SK-N-SH treated with all-trans-retinoic acid at 6 μM for 48 hours (cell line): ENCODE results near the gene ZNF225.

Experiments used
- ATAC-seq: fragments of 200-7000 bp; cut with Tn5 transposase; 3 replicates; pipeline ENCODE4 v1.9.1; 2020; ENCODE audit warnings: mild to moderate bottlenecking, moderate library complexity
- ARNTL ChIP-seq: fragments of 450-650 bp; formaldehyde crosslinking; IDR thresholded peaks from 2 replicates; pipeline ENCODE4 v1.5.0; 2020; ENCODE audit warnings: low read depth, mild to moderate bottlenecking, moderate library complexity, borderline replicate concordance
- BACH2 ChIP-seq: fragments of 250-450 bp; sonication (Bioruptor Pico); IDR thresholded peaks from 2 replicates; pipeline ENCODE4 v1.9.0; 2021; ENCODE audit warnings: mild to moderate bottlenecking, borderline replicate concordance
- CREB5 ChIP-seq: fragments of 250-450 bp; sonication (Bioruptor Pico); IDR thresholded peaks from 2 replicates; pipeline ENCODE4 v1.5.1; 2020; ENCODE audit warnings: low read depth, mild to moderate bottlenecking, moderate library complexity
- CSDC2 ChIP-seq: fragments of 250-450 bp; sonication (Bioruptor Pico); IDR thresholded peaks from 2 replicates; pipeline ENCODE4 v1.5.0; 2020; ENCODE audit warnings: mild to moderate bottlenecking, moderate library complexity
- ESRRG ChIP-seq: fragments of 250-450 bp; sonication (Bioruptor Pico); IDR thresholded peaks from 2 replicates; pipeline ENCODE4 v1.6.1; 2021; ENCODE audit warnings: mild to moderate bottlenecking
- GLIS3 ChIP-seq: fragments of 250-450 bp; sonication (Bioruptor Pico); IDR thresholded peaks from 2 replicates; pipeline ENCODE4 v1.5.0; 2020; ENCODE audit warnings: mild to moderate bottlenecking, moderate library complexity
- ISL1 ChIP-seq: fragments of 250-450 bp; sonication (Bioruptor Pico); IDR thresholded peaks from 2 replicates; pipeline ENCODE4 v2.1.2; 2022; ENCODE audit warnings: mild to moderate bottlenecking, moderate library complexity
- OSR1 ChIP-seq: fragments of 250-450 bp; sonication (Bioruptor Pico); IDR thresholded peaks from 2 replicates; pipeline ENCODE4 v1.8.0; 2022; ENCODE audit warnings: moderate library complexity, mild to moderate bottlenecking, inconsistent platforms
- PATZ1 ChIP-seq: fragments of 250-450 bp; sonication (Bioruptor Pico); IDR thresholded peaks from 2 replicates; pipeline ENCODE4 v1.8.0; 2020; ENCODE audit warnings: mild to moderate bottlenecking, moderate library complexity, borderline replicate concordance
- POU6F1 ChIP-seq: fragments of 250-450 bp; sonication (Bioruptor Pico); IDR thresholded peaks from 2 replicates; pipeline ENCODE4 v1.8.0; 2021; ENCODE audit warnings: low read depth, mild to moderate bottlenecking, moderate library complexity, borderline replicate concordance
- PPARA ChIP-seq: fragments of 250-450 bp; sonication (Bioruptor Pico); IDR thresholded peaks from 2 replicates; pipeline ENCODE4 v1.5.0; 2020; ENCODE audit warnings: mild to moderate bottlenecking, borderline replicate concordance
- RARB ChIP-seq: fragments of 250-450 bp; sonication (Bioruptor Pico); IDR thresholded peaks from 2 replicates; pipeline ENCODE4 v1.8.0; 2021; ENCODE audit warnings: mild to moderate bottlenecking, moderate library complexity
- SNAI2 ChIP-seq: fragments of 250-450 bp; sonication (Bioruptor Pico); IDR thresholded peaks from 2 replicates; pipeline ENCODE4 v1.5.0; 2020; ENCODE audit warnings: mild to moderate bottlenecking, moderate library complexity
- TCF4 ChIP-seq: fragments of 250-450 bp; sonication (Bioruptor Pico); IDR thresholded peaks from 2 replicates; pipeline ENCODE4 v1.8.0; 2021; ENCODE audit warnings: mild to moderate bottlenecking, moderate library complexity, borderline replicate concordance
- TOX ChIP-seq: fragments of 250-450 bp; sonication (Bioruptor Pico); IDR thresholded peaks from 2 replicates; pipeline ENCODE4 v1.8.0; 2021; ENCODE audit warnings: mild to moderate bottlenecking, moderate library complexity, borderline replicate concordance
- TSHZ2 ChIP-seq: fragments of 250-450 bp; sonication (Bioruptor Pico); IDR thresholded peaks from 2 replicates; pipeline ENCODE4 v1.5.0; 2020; ENCODE audit warnings: mild to moderate bottlenecking, moderate library complexity
- ZC3H10 ChIP-seq: fragments of 250-450 bp; sonication (Bioruptor Pico); IDR thresholded peaks from 2 replicates; pipeline ENCODE4 v1.5.1; 2021; ENCODE audit warnings: mild to moderate bottlenecking, moderate library complexity
- ZFP3 ChIP-seq: fragments of 250-450 bp; sonication (Bioruptor Pico); IDR thresholded peaks from 2 replicates; pipeline ENCODE4 v1.5.0; 2020; ENCODE audit warnings: mild to moderate bottlenecking, moderate library complexity
- ZNF565 ChIP-seq: fragments of 450-650 bp; formaldehyde crosslinking; conservative IDR thresholded peaks from 2 replicates; pipeline ENCODE4 v1.5.0; 2020; ENCODE audit warnings: low read depth, mild to moderate bottlenecking, moderate library complexity
- ZNF70 ChIP-seq: fragments of 450-650 bp; formaldehyde crosslinking; IDR thresholded peaks from 2 replicates; pipeline ENCODE4 v1.5.0; 2020; ENCODE audit warnings: mild to moderate bottlenecking, moderate library complexity
- ZNF8 ChIP-seq: fragments of 450-650 bp; formaldehyde crosslinking; IDR thresholded peaks from 2 replicates; pipeline ENCODE4 v1.5.0; 2020; ENCODE audit warnings: mild to moderate bottlenecking, moderate library complexity

The ZNF225 gene

GRCh38 chr19:44112802-44113137, 429 bp upstream of the ZNF225 start:
- peak; percentile 39 for ATAC-seq
- TF ChIP-seq CREB5 (CRISPR knock-in tag) (no peak), ZC3H10 (no peak), TOX (CRISPR knock-in tag) (no peak), RARB (no peak), ARNTL (CRISPR knock-in tag) (no peak), ESRRG (CRISPR knock-in tag) (no peak), GLIS3 (no peak), ISL1 (no peak), TCF4 (CRISPR knock-in tag) (no peak), TSHZ2 (CRISPR knock-in tag) (no peak), ZNF8 (CRISPR knock-in tag) (no peak), POU6F1 (CRISPR knock-in tag) (no peak), PATZ1 (CRISPR knock-in tag) (no peak), OSR1 (CRISPR knock-in tag) (no peak), PPARA (CRISPR knock-in tag) (no peak), BACH2 (CRISPR knock-in tag) (no peak)

- TF ChIP-seq ISL1 (no peak), ZC3H10 (no peak), ZNF8 (CRISPR knock-in tag) (no peak), PPARA (CRISPR knock-in tag) (no peak), TCF4 (CRISPR knock-in tag) (no peak), ESRRG (CRISPR knock-in tag) (no peak), ARNTL (CRISPR knock-in tag) (no peak), ZNF565 (no peak), ZNF70 (CRISPR knock-in tag) (no peak), CREB5 (CRISPR knock-in tag) (no peak), TOX (CRISPR knock-in tag) (no peak), BACH2 (CRISPR knock-in tag) (no peak), GLIS3 (no peak), OSR1 (CRISPR knock-in tag) (no peak), TSHZ2 (CRISPR knock-in tag) (no peak), ZFP3 (CRISPR knock-in tag) (no peak), SNAI2 (CRISPR knock-in tag) (no peak), CSDC2 (CRISPR knock-in tag) (no peak), POU6F1 (CRISPR knock-in tag) (no peak)
- peak; percentile 47 for ATAC-seq
Measured at GRCh38 chr19:44113784-44114390, 688 bp downstream of the ZNF225 start.
